Tibial nerve (tissue), 4 donors: ENCODE data around the gene CDKL2. TPM values are rescaled to one million over a fixed set of nuclear protein-coding genes. Genes with fewer than 3 reads are reported as not detected.

Experiments
- DNase-seq, 2 donors: peaks; one replicate each; pipeline ENCODE4 v3.0.0-alpha.2; 2019; ENCODE audit warnings: low spot score in 2 of 2
- H3K27ac ChIP-seq, 4 donors: fragments of 200-600 bp; sonication (generic) in 3 of 4; one replicate each; pipeline ENCODE4 v1.5.1; 2017 to 2019; ENCODE audit warnings: mild to moderate bottlenecking in 1 of 4
- H3K27me3 ChIP-seq, 2 donors: fragments of 200-600 bp; sonication (generic) in 1 of 2; one replicate each; pipeline versions ENCODE4 v1.5.1 to v1.6.0; 2017 to 2019
- H3K36me3 ChIP-seq, 3 donors: fragments of 200-600 bp; sonication (generic); one replicate each; pipeline ENCODE4 v1.5.1; 2018 to 2019
- H3K4me1 ChIP-seq, 4 donors: fragments of 200-600 bp; sonication (generic) in 3 of 4; one replicate each; pipeline ENCODE4 v1.5.1; 2017 to 2019
- H3K4me3 ChIP-seq, 4 donors: fragments of 200-600 bp; sonication (generic) in 3 of 4; one replicate each; pipeline ENCODE4 v1.5.1; 2017 to 2019; ENCODE audit warnings: mild to moderate bottlenecking in 1 of 4, moderate library complexity in 1 of 4
- H3K9me3 ChIP-seq, 4 donors: fragments of 200-600 bp; sonication (generic) in 3 of 4; one replicate each; pipeline ENCODE4 v1.5.1; 2017 to 2019
- CTCF ChIP-seq, 5 experiments: fragments of 200-600 bp in 3 of 5; fragments of 450-650 bp in 2 of 5; sonication (generic) in 3 of 5; IDR thresholded peaks; one replicate each; pipeline ENCODE4 v1.5.1; 2016 to 2019; ENCODE audit warnings: antibody characterized with exemption in 5 of 5, mild to moderate bottlenecking in 3 of 5, moderate library complexity in 2 of 5
- EP300 ChIP-seq, 2 donors: sonication (generic); formaldehyde crosslinking; IDR thresholded peaks; one replicate each; pipeline ENCODE4 v1.6.1; 2017; ENCODE audit warnings: antibody characterized with exemption in 2 of 2, mild to moderate bottlenecking in 1 of 2
- POLR2A ChIP-seq, 2 donors: fragments of 450-650 bp; IDR thresholded peaks; one replicate each; pipeline ENCODE4 v1.6.1; 2017; ENCODE audit warnings: antibody characterized with exemption in 2 of 2, mild to moderate bottlenecking in 2 of 2, moderate library complexity in 2 of 2
- WGBS, 2 donors: methylation state at CpG; one replicate each; pipeline ENCODE4 v1.1.5; 2018; 5-methylcytosine and 5-hydroxymethylcytosine counted together
- total RNA-seq, 4 donors: library from RNA; depleted of rRNA; stranded (reverse); fragments of >200 nt; gene quantifications; one replicate each; pipeline ENCODE4 v1.1.0, GENCODE V29; 2016

Gene CDKL2
- total RNA-seq, 4 donors from 2014 or later = 0.21 to 2.9 (median 0.66) TPM; not detected in 1

GRCh38 chr4:75621715-75622114, 8.6 kb downstream of the CDKL2 start:
- Histone ChIP-seq H3K36me3 (no peaks in the 10 kb centered on the region), H3K27me3 (no peaks in the 10 kb centered on the region), H3K27ac (no peak overlapping the region), H3K4me1 (no peaks in the 10 kb centered on the region), H3K9me3 (no peaks in the 10 kb centered on the region), H3K4me3 (no peak overlapping the region)
- TF ChIP-seq POLR2A (IDR thresholded peaks at IDR 0.05) (no peak), EP300 (IDR thresholded peaks at IDR 0.05) (no peak), CTCF (IDR thresholded peaks at IDR 0.05) (no peak)
- no peak for DNase-seq

GRCh38 chr4:75612306-75612705, 18.0 kb downstream of the CDKL2 start:
- H3K36me3 ChIP-seq = no peaks in the 10 kb centered on the region
- whole genome bisulfite sequencing, 2 donors = 58 to 79% methylated on average over 1 of the region's 1 CpG
- H3K4me1 ChIP-seq = no peaks in the 10 kb centered on the region
- H3K4me3 ChIP-seq = no peak overlapping the region
- TF ChIP-seq EP300 (IDR thresholded peaks at IDR 0.05) = no peak
- TF ChIP-seq POLR2A (IDR thresholded peaks at IDR 0.05) = no peak
- no peak for TF ChIP-seq CTCF (IDR thresholded peaks at IDR 0.05)
- H3K27me3 ChIP-seq = no peaks in the 10 kb centered on the region
- no peaks in the 10 kb centered on the region for H3K9me3 ChIP-seq
- H3K27ac ChIP-seq = no peak overlapping the region
- no peak for DNase-seq

- TF ChIP-seq POLR2A (IDR thresholded peaks at IDR 0.05) (no peak), EP300 (IDR thresholded peaks at IDR 0.05) (no peak), CTCF (IDR thresholded peaks at IDR 0.05) (no peak)
- Histone ChIP-seq H3K4me1 (no peaks in the 10 kb centered on the region), H3K27ac (no peak overlapping the region), H3K9me3 (no peaks in the 10 kb centered on the region), H3K27me3 (no peaks in the 10 kb centered on the region), H3K4me3 (no peak overlapping the region), H3K36me3 (no peaks in the 10 kb centered on the region)
- WGBS, 2 donors = 87 to 92% methylated on average over 4 of the region's 4 CpGs
- no peak for DNase-seq
Measured at GRCh38 chr4:75605928-75606327, 24.4 kb downstream of the CDKL2 start.

GRCh38 chr4:75599647-75600046, 30.7 kb downstream of the CDKL2 start:
- H3K27ac ChIP-seq = no peak overlapping the region
- no peak for TF ChIP-seq EP300 (IDR thresholded peaks at IDR 0.05)
- 91 to 95% methylated on average over 4 of the region's 4 CpGs for WGBS, 2 donors

GRCh38 chr4:75598390-75598789, 31.9 kb downstream of the CDKL2 start:
- 76 to 79% methylated on average over 3 of the region's 3 CpGs for WGBS, 2 donors
- H3K27ac ChIP-seq = no peak overlapping the region
- TF ChIP-seq EP300 (IDR thresholded peaks at IDR 0.05) (no peak), CTCF (IDR thresholded peaks at IDR 0.05) (no peak), POLR2A (IDR thresholded peaks at IDR 0.05) (no peak)
- H3K4me3 ChIP-seq = no peak overlapping the region
- DNase-seq = no peak
- no peaks in the 10 kb centered on the region for H3K36me3 ChIP-seq
- no peaks in the 10 kb centered on the region for H3K27me3 ChIP-seq
- no peaks in the 10 kb centered on the region for H3K4me1 ChIP-seq
- H3K9me3 ChIP-seq = no peaks in the 10 kb centered on the region

More at GRCh38 chr4:75599647-75600046, 30.7 kb downstream of the CDKL2 start:
- Histone ChIP-seq H3K36me3 (no peaks in the 10 kb centered on the region), H3K4me1 (no peaks in the 10 kb centered on the region), H3K9me3 (no peaks in the 10 kb centered on the region), H3K27me3 (no peaks in the 10 kb centered on the region), H3K4me3 (no peak overlapping the region)
- DNase-seq = no peak

- no peaks in the 10 kb centered on the region for H3K27me3 ChIP-seq
- H3K4me1 ChIP-seq = no peaks in the 10 kb centered on the region
- no peak overlapping the region for H3K4me3 ChIP-seq
- no peak overlapping the region for H3K27ac ChIP-seq
- no peak for DNase-seq
- WGBS, 2 donors = 77 to 82% methylated on average over 3 of the region's 3 CpGs
- no peak for TF ChIP-seq POLR2A (IDR thresholded peaks at IDR 0.05)
- no peaks in the 10 kb centered on the region for H3K36me3 ChIP-seq
- no peaks in the 10 kb centered on the region for H3K9me3 ChIP-seq
Measured at GRCh38 chr4:75596061-75596460, 34.3 kb downstream of the CDKL2 start.
